GM10266 (cell line): ENCODE measurements around the gene SLC9B2.
A peak's percentile ranks its signal among the peaks of the same experiment; 100 is the strongest.

ENCODE experiments used
- DNase-seq: peaks from one replicate; pipeline ENCODE4 v3.0.0; 2012; ENCODE audit errors: extremely low spot score
- TF ChIP-seq, protein P1 (sequence below): IDR thresholded peaks from 2 replicates; pipeline ENCODE4 v1.5.1; 2012; ENCODE audit warnings: mild to moderate bottlenecking, low read depth; ENCODE audit not compliant: control insufficient read depth, insufficient read depth; ENCODE audit errors: missing control alignments

Gene SLC9B2

DNA sequence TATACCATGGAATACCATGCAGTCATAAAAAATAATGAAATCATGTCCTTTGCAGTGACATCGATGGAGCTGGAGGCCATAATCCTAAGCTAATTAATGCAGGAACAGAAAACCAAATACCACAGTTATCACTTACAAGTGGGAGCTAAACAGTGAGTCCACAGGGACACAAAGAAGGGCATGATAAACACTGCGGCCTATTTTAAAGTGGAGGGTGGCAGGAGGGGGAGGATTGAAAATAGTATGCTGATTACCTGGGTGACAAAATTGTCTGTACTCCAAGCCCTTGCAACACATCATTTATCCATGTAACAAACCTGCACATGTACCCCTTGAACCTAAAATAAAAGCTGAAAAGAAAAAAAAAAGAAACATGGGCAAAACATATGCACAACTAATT is 40.4 kb downstream of the SLC9B2 start:
- no peak for DNase-seq
- TF ChIP-seq, protein P1, sequence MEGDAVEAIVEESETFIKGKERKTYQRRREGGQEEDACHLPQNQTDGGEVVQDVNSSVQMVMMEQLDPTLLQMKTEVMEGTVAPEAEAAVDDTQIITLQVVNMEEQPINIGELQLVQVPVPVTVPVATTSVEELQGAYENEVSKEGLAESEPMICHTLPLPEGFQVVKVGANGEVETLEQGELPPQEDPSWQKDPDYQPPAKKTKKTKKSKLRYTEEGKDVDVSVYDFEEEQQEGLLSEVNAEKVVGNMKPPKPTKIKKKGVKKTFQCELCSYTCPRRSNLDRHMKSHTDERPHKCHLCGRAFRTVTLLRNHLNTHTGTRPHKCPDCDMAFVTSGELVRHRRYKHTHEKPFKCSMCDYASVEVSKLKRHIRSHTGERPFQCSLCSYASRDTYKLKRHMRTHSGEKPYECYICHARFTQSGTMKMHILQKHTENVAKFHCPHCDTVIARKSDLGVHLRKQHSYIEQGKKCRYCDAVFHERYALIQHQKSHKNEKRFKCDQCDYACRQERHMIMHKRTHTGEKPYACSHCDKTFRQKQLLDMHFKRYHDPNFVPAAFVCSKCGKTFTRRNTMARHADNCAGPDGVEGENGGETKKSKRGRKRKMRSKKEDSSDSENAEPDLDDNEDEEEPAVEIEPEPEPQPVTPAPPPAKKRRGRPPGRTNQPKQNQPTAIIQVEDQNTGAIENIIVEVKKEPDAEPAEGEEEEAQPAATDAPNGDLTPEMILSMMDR: no peak

GRCh38 chr4:103032574-103032973 is 44.0 kb downstream of the SLC9B2 start:
- TF ChIP-seq, protein P1: peak; percentile 45

DNA sequence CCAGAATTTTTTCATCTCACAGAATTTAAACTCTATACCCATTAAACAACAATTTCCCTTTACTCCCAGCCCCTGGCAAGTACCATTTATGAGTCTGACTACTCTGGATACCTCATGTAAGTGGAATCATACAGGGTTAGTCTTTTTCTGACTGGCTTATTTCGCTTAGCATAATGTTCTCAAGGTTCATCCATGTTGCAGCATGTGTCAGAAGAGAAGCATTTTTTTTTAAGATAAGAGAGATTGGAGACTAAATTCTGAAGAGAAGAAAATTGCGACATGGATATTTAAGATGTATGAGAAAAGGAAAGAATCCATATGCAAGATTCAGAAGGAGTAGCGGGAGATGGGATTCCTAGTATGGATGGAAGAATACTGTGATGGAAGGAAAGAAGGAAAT is 45.8 kb downstream of the SLC9B2 start:
- no peak for DNase-seq
- TF ChIP-seq, protein P1: no peak

More at GRCh38 chr4:103032574-103032973, 44.0 kb downstream of the SLC9B2 start:
- DNase-seq: no peak

- TF ChIP-seq, protein P1: no peak
- DNase-seq: no peak
These were observed 47.3 kb downstream of the SLC9B2 start for GRCh38 chr4:103029300-103029699.

- TF ChIP-seq, protein P1: no peak
- no peak for DNase-seq
These were observed 49.7 kb downstream of the SLC9B2 start for GRCh38 chr4:103026868-103027267.

- TF ChIP-seq, protein P1: no peak
These were observed 51.6 kb downstream of the SLC9B2 start for GRCh38 chr4:103024996-103025395.

DNA sequence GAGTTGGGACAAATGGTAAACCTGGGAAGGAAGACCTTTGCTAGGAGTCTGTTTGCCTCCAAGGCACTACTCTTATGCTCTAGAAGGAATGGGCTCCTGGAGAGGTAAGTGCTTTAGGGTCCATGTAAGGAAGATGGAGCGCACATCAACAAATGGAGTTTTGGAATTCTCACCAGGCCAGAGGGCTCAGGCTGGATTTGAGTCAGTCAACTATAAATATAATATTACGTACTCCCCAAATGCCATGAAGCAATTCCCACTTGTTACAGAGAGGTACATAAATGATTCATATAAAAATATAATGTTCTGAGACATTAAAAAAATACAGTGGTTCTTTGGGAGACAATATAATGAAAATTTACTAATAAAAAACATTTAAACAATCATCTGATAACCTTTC is 55.4 kb downstream of the SLC9B2 start:
- DNase-seq: no peak
- TF ChIP-seq, protein P1: no peak

More at GRCh38 chr4:103024996-103025395, 51.6 kb downstream of the SLC9B2 start:
- no peak for DNase-seq
